Kidney (tissue), 14 donors: Measurements from ENCODE around the gene FOCAD. TPM values are rescaled to one million over a fixed set of nuclear protein-coding genes. Genes with fewer than 3 reads are reported as not detected.

ENCODE experiments used
- DNase-seq, 5 donors: peaks; one replicate each; pipeline ENCODE4 v3.0.0-alpha.2; 2013 to 2020
- FAIRE-seq: peaks from 2 replicates; lab custom pipeline; 2012; peaks lifted over from hg19 to GRCh38; lab: Jason Lieb, UNC
- H3K27ac ChIP-seq, 2 donors: one replicate each; pipeline ENCODE4 v1.7.0; 2013; ENCODE audit warnings: low read depth in 2 of 2, low read length in 2 of 2, inconsistent platforms in 1 of 2
- H3K27me3 ChIP-seq: one replicate; pipeline ENCODE4 v1.7.1; 2013; ENCODE audit warnings: low read length, inconsistent platforms; ENCODE audit not compliant: control insufficient read depth, insufficient read depth
- H3K36me3 ChIP-seq, 3 donors: one replicate each; pipeline versions ENCODE4 v1.7.0 to v1.7.1; 2013; ENCODE audit warnings: low read length in 3 of 3, control low read depth in 1 of 3, inconsistent platforms in 1 of 3; ENCODE audit not compliant: insufficient read depth in 3 of 3, control insufficient read depth in 2 of 3
- H3K4me1 ChIP-seq, 3 donors: one replicate each; pipeline versions ENCODE4 v1.7.0 to v1.7.1; 2013; ENCODE audit warnings: low read length in 3 of 3, inconsistent platforms in 1 of 3, low read depth in 1 of 3; ENCODE audit not compliant: control insufficient read depth in 2 of 3, insufficient read depth in 2 of 3
- H3K4me3 ChIP-seq, 3 donors: one replicate each; pipeline versions ENCODE4 v1.7.0 to v1.8.1; 2013; ENCODE audit warnings: low read length in 3 of 3, control low read depth in 1 of 3, inconsistent platforms in 1 of 3
- H3K9ac ChIP-seq, 3 donors: one replicate each; pipeline versions ENCODE4 v1.7.0 to v1.7.1; 2013; ENCODE audit warnings: low read length in 3 of 3, control low read depth in 1 of 3, inconsistent platforms in 1 of 3
- H3K9me3 ChIP-seq, 3 donors: one replicate each; pipeline versions ENCODE4 v1.7.0 to v1.7.1; 2013; ENCODE audit warnings: low read length in 3 of 3, control low read depth in 1 of 3, inconsistent platforms in 1 of 3; ENCODE audit not compliant: control insufficient read depth in 2 of 3, insufficient read depth in 1 of 3
- CTCF ChIP-seq: IDR thresholded peaks from 3 replicates; pipeline ENCODE4 v1.5.1; 2012; ENCODE audit warnings: mild to moderate bottlenecking, moderate library complexity, borderline replicate concordance; ENCODE audit not compliant: insufficient read depth; ENCODE audit errors: extremely low read depth
- intact Hi-C: fragments of 100-400 bp; cut with DNase I; formaldehyde crosslinking; loops from one replicate; pipeline ENCODE4 v1.11.1; 2022
- polyA plus RNA-seq: library from polyadenylated mRNA; stranded (reverse); fragments of 350-450 nt; fragmentation: Illumina TruSeq; extraction: RNeasy Lipid Tissue Mini Kit (QIAGEN cat#74804); gene quantifications from one replicate; pipeline ENCODE4 v1.2.3, GENCODE V29; 2014; ENCODE audit warnings: low read depth, low replicate concordance; ENCODE audit not compliant: insufficient read depth
- total RNA-seq: library from RNA; stranded (reverse); fragmentation: NEBNext Ultra II Directional; extraction: Animal tissue kit (Norgen Biotek cat#: 25700); gene quantifications from one replicate; pipeline ENCODE4 v1.2.1, GENCODE V29; 2021
- donor health status: control.
- donor health status: control.
- donor health status: control.
- donor health status: control.
- donor health status: control.
- donor health status: DM: yes; HTN: yes; CAD: no.
- donor health status: Normal renal cell carcinoma (clear cell type).

FOCAD gene
- total and polyA plus RNA-seq, 2 donors from 2014 or later: 12.2 to 35.7 TPM

- Histone ChIP-seq H3K27ac (no peak overlapping the region), H3K9me3 (no peaks in the 10 kb centered on the region), H3K9ac (no peak overlapping the region), H3K4me3 (no peak overlapping the region), H3K36me3 (no peaks in the 10 kb centered on the region), H3K27me3 (no peaks in the 10 kb centered on the region), H3K4me1 (no peaks in the 10 kb centered on the region)
- FAIRE-seq (no peak), DNase-seq (peak in 2 of 5 donors; percentile 27 to 34)
- no peak for TF ChIP-seq CTCF
- intact Hi-C loops: no loop called here
These were observed 179.9 kb downstream of the FOCAD start for GRCh38 chr9:20863945-20864344.

- H3K9ac ChIP-seq: no peak overlapping the region
- intact Hi-C loops: no loop called here
- H3K27ac ChIP-seq: no peak overlapping the region
- H3K36me3 ChIP-seq: no peaks in the 10 kb centered on the region
- no peaks in the 10 kb centered on the region for H3K9me3 ChIP-seq
- no peaks in the 10 kb centered on the region for H3K4me1 ChIP-seq
- H3K4me3 ChIP-seq: no peak overlapping the region
- DNase-seq (no peak), FAIRE-seq (no peak)
- H3K27me3 ChIP-seq: no peaks in the 10 kb centered on the region
- no peak for TF ChIP-seq CTCF
These were observed 181.3 kb downstream of the FOCAD start for GRCh38 chr9:20865347-20865746.

GRCh38 chr9:20870115-20870514, 186.1 kb downstream of the FOCAD start:
- H3K36me3 ChIP-seq: no peaks in the 10 kb centered on the region
- H3K27ac ChIP-seq: no peak overlapping the region
- DNase-seq (no peak), FAIRE-seq (no peak)
- H3K27me3 ChIP-seq: no peaks in the 10 kb centered on the region
- H3K4me3 ChIP-seq: no peak overlapping the region
- intact Hi-C loops: no loop called here
- no peak overlapping the region for H3K9ac ChIP-seq
- no peaks in the 10 kb centered on the region for H3K9me3 ChIP-seq
- H3K4me1 ChIP-seq: no peaks in the 10 kb centered on the region
- no peak for TF ChIP-seq CTCF

GRCh38 chr9:20872340-20872977, 188.4 kb downstream of the FOCAD start:
- no peak for TF ChIP-seq CTCF
- Histone ChIP-seq H3K9me3 (no peaks in the 10 kb centered on the region), H3K4me1 (no peaks in the 10 kb centered on the region), H3K36me3 (no peaks in the 10 kb centered on the region), H3K4me3 (no peak overlapping the region), H3K27ac (no peak overlapping the region), H3K9ac (no peak overlapping the region), H3K27me3 (no peaks in the 10 kb centered on the region)
- FAIRE-seq: no peak
- intact Hi-C loops: no loop called here
- DNase-seq: no peak
